GM19463 (cell line): ENCODE measurements around the gene SH3RF1.

Experiments used
- ATAC-seq: cut with Tn5 transposase; IDR thresholded peaks from one replicate; pipeline ENCODE4 v1.9.1; 2021; ENCODE audit warnings: mild to moderate bottlenecking, moderate library complexity; ENCODE audit not compliant: unreplicated experiment

Gene SH3RF1

DNA sequence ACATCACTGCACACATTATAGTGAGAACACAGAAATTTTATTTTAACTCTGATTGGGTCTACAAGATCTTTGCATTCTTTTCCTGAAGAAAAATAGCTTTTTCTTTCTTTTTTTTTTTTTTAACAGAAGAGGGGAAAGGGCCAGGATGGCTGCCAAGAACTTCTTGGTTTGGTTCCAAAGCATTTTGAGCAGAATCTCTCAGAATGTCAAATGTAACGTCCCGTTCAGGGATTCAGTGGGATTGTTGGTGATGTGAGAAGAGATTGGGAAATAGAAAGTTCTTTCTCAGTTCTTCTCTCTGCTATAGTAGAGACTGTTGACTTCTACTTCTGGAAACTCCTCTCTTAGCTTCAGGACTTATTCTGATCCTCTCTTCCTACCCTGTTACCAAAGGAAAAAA lies 189.8 kb downstream of the SH3RF1 start:
- ATAC-seq, result no peak

DNA sequence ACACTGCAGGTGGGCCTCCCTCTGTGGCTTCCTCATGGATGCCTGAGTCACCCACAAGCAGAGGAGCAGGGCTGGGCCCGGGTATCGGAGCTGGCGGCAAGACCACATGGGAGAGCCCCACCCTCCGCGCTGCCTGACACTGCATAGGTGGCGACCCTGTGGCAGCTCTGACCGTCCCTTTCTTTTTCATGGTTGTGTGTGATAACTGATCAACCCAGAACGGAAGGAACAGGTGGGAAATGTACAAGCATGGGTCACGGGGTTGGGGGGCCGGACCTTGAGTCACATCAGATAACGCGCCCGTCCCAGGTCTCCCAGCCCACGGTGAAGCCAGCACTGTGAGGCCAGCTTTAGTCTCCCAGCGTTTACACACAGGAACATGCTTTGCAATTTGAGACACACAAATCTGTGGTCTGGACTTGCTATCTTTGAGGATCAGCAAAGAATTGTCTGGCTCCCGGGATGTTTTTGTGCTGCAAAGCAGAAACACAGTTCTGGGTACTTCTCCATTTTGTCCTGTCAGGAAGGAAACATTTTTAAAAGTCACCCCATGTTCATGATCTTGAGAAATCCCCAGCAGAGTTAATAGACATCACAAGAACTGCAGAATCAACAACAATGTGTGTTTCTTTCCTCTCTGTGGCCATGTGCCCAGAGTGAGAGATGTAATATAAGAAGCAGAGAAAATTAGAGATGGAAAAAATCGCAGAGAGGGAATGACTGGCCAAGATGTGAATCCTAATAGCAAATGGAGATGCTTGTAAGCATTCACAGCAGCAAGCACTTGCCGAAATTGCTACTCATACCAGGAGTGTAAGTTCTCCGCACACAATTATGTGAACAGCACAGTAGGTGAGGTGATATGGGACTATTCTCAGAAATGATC lies 190.6 kb downstream of the SH3RF1 start:
- peak; percentile 88 for ATAC-seq

DNA sequence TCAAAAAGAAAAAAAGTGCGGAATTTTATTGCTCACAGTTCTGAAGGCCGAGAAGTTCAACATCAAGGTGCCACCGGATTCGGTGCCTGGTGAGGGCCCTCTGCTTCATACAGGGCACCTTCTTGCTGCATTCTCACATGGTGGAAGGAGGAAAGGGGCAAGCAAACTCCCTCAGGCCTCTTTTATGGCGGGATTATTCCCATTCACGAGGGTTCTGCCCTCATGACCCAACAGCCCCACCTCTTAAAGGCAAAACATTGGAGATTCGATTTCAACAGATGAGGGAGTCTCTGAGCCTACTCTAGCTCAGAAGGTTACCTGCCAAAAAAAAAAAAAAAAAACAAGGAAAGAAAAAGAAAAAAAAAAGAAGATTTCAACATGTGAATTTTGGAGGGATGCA lies 196.6 kb downstream of the SH3RF1 start:
- ATAC-seq, result no peak

DNA sequence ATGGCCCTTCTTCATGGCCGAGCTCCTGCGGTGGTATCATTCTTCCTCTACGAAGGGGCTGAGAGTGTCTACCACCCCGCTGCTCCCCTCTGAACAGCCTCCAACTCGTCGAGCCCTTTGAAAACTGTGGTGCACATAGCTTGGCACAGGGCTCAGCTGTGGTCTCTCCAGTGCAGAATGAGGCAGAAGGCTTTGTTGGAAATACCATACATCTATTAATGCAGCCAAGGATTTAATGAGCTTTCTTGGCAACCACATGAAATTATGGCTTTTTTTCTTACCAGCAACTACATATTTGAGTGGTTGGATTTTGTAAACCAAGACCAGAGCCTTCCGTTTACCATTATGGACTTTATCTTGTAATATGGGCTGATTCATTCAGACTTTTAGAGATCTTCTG lies 199.0 kb downstream of the SH3RF1 start:
- ATAC-seq, result no peak

GRCh38 chr4:169070895-169071218 lies 199.9 kb downstream of the SH3RF1 start:
- no peak for ATAC-seq

GRCh38 chr4:169070071-169070894 lies 200.5 kb downstream of the SH3RF1 start:
- no peak for ATAC-seq

DNA sequence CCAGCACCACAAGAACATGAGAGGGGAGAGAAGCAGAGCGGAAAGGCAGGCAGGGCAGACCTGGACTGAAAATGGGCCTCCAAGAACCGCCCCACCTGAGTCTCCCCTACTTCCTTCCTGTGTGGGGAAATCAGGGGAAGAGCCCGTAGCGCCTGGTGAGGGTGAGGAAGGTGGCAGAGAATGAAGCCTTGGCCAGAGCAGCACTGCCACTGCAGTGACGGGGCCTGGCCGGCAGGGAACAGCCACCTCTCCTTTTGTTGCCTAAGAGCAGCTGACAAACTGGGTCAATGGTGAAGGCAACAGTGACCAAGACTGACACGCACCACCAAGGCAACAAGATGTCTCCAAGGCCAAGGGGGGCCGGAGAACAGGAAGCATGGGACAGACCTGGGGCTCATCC lies 202.3 kb downstream of the SH3RF1 start:
- peak; percentile 61 for ATAC-seq

- ATAC-seq, result no peak
These were observed 203.8 kb downstream of the SH3RF1 start for GRCh38 chr4:169066934-169067333.

- no peak for ATAC-seq
These were observed 206.5 kb downstream of the SH3RF1 start for GRCh38 chr4:169064296-169064695.

GRCh38 chr4:169063441-169063840 lies 207.3 kb downstream of the SH3RF1 start:
- ATAC-seq, result no peak

DNA sequence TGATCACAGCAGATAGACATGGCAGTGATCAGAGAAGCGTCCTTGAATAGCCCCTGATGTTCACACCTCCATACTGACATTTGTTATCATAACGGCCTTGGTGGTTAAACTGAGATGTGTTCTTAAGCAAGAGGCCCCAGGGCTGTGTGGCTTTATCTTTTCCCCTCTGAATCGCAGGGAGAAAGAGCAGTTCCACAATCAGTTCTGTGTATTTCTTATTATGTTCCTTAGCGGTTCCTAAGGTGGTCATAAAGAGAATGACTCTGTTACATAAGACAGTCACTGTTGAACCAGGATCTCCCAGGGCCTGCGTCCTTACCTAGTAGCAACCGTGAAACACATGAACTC lies 207.9 kb downstream of the SH3RF1 start:
- ATAC-seq, result no peak

DNA sequence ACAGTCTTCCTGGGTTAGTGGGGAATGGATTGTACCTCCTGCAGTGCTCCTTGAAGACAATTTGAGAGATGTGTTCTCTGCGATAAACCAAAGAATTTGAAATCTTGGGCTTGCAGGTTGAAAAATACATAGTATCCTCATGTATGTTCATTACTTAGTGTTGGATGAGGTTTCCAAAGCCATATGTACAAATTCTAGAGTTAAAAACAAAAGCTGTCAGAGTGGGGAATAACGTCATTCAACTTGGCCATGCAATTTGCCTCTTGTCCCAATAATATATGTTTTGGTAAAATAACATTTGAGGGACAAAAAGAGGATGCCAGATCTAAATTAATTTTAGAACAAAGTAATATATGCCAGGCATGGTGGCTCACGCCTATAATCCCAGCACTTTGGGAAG lies 209.4 kb downstream of the SH3RF1 start:
- ATAC-seq, result no peak

- ATAC-seq, result no peak
These were observed 210.2 kb downstream of the SH3RF1 start for GRCh38 chr4:169060391-169061091.

- no peak for ATAC-seq
These were observed 211.2 kb downstream of the SH3RF1 start for GRCh38 chr4:169059306-169060211.

DNA sequence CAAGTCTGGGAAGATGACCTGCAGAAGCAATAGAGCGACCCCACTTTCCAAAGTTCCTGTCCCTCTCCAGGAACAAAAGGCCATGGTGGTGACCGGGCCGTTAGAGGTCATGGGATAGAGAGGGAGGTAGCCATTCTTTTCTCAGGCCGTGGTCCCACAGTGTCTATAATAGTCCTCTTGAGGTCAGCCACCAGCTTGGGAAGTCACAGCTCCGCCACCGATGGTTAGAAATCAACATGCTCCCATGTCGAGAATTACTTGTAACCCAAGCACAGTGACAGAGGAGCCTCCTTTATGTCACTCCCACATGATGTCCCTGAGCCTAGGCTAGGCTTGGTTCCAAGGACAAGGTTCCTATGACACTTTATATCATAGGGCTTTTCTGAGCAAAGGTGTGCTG lies 212.4 kb downstream of the SH3RF1 start:
- ATAC-seq, result no peak

DNA sequence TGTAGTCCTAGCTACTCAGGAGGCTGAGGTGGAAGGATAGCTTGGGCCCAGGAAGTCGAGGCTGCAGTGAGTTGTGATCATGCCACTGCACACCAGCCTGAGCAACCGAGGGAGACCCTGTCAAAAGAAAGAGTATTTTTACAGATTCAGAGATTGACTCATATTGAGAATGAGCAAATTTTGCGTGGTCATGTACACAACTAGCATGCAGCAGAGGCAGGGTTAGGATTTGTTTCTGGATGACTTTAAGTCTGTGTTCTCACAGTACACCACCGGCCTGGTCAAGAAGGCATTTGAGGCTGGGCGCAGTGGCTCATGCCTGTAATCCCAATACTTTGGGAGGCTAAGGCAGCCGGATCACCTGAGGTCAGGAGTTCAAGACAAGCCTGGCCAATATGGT lies 215.9 kb downstream of the SH3RF1 start:
- ATAC-seq, result peak; percentile 71

DNA sequence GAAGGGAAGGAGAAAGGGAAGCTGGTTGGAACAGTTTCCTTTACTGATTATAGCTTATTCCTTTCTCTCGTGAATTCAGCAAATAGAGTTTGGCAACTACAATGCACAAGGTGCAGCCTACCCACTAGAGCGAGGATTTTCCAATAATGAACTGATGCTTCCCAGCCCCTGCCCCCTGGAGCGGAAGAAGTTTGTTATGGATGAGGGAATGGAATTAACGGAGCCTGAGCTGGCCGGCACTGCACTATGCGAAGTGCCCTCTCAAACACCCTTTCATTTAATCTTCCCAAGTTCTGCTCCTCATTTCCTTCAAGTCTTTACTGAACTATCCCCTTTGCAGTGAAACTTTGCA lies 218.2 kb downstream of the SH3RF1 start:
- ATAC-seq, result no peak

DNA sequence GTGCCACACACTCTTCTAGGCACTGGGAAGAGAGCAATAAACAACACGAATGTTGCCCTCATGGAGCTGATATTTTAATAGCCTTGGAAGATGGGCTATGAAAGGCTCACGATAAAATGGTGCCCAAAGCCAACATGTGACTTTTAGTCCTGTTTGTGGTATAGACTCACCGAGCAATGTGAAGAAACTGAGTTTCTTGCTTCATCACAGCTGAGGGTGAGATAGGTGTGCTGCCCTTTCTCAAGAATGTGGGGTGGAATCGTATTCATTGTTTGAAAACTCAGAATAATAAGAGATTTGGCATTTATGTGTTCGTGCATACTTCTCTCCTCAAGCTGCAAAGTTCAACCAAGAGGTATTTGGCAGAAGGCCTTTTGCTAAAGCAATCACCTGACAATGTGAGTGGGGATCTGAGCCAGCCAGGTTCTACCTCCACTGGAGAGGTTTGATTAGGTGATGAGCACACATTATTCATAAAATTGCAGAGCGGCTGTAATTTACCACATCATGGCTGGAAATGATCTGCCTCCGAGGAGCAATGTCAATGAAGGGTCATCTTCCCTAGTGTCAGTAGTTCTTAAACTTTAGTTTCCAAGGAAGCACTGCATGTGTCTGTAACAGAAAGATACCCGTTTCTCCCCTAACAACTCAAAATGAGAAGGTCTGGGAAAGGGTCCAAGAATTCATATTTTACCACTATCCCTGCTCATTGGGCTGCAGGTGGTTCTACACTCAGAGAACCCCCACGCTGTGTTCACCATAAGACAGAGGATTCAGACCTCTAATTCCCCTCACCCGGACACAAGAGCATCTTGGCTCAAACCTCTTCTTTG lies 218.8 kb downstream of the SH3RF1 start:
- no peak for ATAC-seq

DNA sequence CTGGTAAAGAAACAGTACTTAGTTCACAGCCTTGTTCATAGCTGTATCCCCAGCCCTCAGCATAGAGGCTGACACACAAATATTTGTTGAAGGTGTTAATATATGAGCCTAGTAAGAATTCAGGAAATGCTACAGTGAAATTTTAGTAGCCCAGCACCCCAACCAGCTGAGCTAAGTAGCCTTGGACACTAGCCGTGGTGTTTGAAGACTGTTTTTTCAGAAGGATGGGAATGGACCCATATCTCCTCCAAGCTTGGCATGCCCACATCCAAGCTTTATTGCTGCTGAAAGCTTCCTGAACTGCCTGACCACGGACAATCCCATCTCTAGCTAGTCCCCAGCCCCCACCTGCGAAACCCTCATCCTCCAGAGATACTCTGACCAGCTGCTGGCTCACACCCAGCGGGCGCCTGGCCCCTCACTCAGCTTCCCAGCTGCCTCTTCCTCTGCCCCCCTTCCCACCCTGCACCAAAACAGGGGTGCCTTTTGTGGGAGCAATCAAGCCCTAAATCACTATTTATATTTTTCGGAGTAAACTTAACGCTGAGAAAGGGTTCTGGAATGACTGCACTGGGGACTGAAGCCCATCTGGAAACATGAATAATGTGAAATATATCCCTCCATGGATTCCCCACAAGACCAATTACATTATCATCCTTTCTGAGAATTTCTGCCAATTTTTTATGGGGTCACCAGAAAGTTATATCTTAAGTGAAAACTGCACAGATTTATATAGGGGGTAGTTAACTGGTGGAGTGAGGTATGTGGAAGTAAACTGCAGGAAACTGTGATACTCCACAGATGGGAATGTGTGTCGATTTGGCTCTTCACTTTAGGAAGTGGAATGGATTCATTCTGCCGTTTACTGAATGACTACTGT lies 219.6 kb downstream of the SH3RF1 start:
- ATAC-seq, result no peak
